Measurements from ENCODE around the gene SH2D4B.

- TF ChIP-seq CTCF (IDR thresholded peaks at IDR 0.05; ENCODE audit: insufficient read depth, low read length) (no peak), REST (IDR thresholded peaks at IDR 0.05; ENCODE audit: insufficient replicate concordance, low read depth) (no peak), SPI1 (IDR thresholded peaks at IDR 0.05; ENCODE audit: borderline replicate concordance, low read depth) (no peak)
Observed at GRCh38 chr10:80670774-80671173, 133.1 kb downstream of the SH2D4B start.

Measured in HL-60 (cell line).